ENCODE results near the gene VSTM4.

- TF ChIP-seq CTCF (conservative IDR thresholded peaks at IDR 0.05; ENCODE audit: low read depth, low read length) = no peak
- TF ChIP-seq POLR2A (IDR thresholded peaks at IDR 0.05; ENCODE audit: low read depth, low read length) = no peak
- no peak for TF ChIP-seq SMC3 (IDR thresholded peaks at IDR 0.05; ENCODE audit: low read depth, low read length)
- no peak for TF ChIP-seq RAD21 (IDR thresholded peaks at IDR 0.05; ENCODE audit: low read length)
- TF ChIP-seq MAFK (IDR thresholded peaks at IDR 0.05; ENCODE audit: low read depth, low read length) = no peak
- TF ChIP-seq CEBPB (IDR thresholded peaks at IDR 0.05; ENCODE audit: low read depth, low read length) = no peak
Observed at GRCh38 chr10:49090189-49090575, 25.1 kb downstream of the VSTM4 start.
